ENCODE data around the gene DRG1. TPM values are rescaled to one million over a fixed set of nuclear protein-coding genes. Genes with fewer than 3 reads are reported as not detected.
A peak's percentile ranks its signal among the peaks of the same experiment; 100 is the strongest.

The DRG1 gene
- total RNA-seq, 5 donors from 2014 or later (not counting 1 experiment from before 2014, with no cell fraction given): 56.9 to 69.3 (median 62.3) TPM

DNA sequence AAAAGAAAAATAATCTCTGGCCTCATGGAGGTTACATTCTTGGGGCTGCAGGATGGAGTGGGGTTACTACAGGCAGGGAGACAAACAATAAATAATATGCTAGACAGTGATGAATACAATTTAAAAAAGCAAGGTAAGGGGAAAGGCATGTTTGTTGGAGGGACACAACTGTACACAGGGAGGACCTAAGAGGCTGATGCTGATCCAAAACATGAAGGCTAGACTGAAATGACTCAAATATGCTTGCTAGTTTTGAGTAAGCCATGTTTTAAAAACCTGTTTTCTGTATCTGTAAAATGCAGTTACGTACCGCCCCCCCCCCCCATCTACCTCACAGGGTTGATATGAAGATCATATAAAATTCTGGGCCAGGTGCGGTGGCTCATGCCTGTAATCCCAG, 46.2 kb downstream of the DRG1 start:
- H3K4me1 Mint-ChIP-seq: no peaks in the 10 kb centered on the region
- Histone ChIP-seq H3K27me3 (replicated peaks in 1 of 2; ENCODE audit: control insufficient read depth in 2 of 2, extremely low read depth in 1 of 2, insufficient read depth in 2 of 2, low read length in 1 of 2) (no peaks in the 10 kb centered on the region), H3K4me1 (ENCODE audit: control insufficient read depth in 1 of 2, extremely low read depth in 1 of 2, insufficient read depth in 2 of 2, low read length in 2 of 2) (no peaks in the 10 kb centered on the region), H3K27ac (ENCODE audit: low read length) (no peak overlapping the region), H3K36me3 (ENCODE audit: control insufficient read depth in 2 of 2, extremely low read depth in 1 of 2, insufficient read depth in 1 of 2, low read length in 1 of 2) (peaks cover 0 to 59% of the 10 kb centered on the region in 2 donors), H3K4me3 (ENCODE audit: control insufficient read depth in 1 of 2, extremely low read depth in 1 of 2, low read length in 1 of 2) (no peak overlapping the region), H3K9me3 (no peaks in the 10 kb centered on the region)
- ChIA-PET CTCF (no interaction called here), POLR2A (no interaction called here)
- H3K4me3 Mint-ChIP-seq: no peak overlapping the region
- no CpG with 5 or more reads among the region's 3 CpGs for WGBS (ENCODE audit: insufficient coverage)
- ATAC-seq (replicated peaks in 1 of 4) (no peak), DNase-seq (no peak)
- peak overlapping the region; percentile 24 to 39 for H3K27ac Mint-ChIP-seq
- no peaks in the 10 kb centered on the region for H3K27me3 Mint-ChIP-seq
- no peaks in the 10 kb centered on the region for H3K9me3 Mint-ChIP-seq
- H3K36me3 Mint-ChIP-seq: peaks cover 38% of the 10 kb centered on the region

DNA sequence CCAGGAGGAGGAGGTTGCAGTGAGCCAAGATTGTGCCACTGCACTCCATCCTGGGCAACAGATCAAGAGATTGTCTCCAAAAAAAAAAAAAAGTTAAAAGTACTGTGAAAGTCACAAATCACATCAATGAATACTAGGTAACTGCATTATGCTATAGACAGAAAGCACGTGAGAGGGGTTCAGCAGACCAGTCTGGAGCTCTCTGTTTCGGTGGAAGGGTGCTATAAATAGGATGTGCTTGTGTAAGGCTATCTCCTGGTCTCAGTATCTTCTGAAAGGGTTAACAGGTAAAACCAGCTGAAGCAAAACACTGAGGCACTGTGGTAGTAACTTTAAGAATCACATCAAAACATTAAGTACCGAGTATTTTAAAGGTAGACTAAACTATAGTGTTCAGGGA, 46.8 kb downstream of the DRG1 start:
- H3K4me3 ChIP-seq (ENCODE audit: control insufficient read depth in 1 of 2, extremely low read depth in 1 of 2, low read length in 1 of 2): no peak overlapping the region
- peaks cover 35% of the 10 kb centered on the region for H3K36me3 Mint-ChIP-seq
- no peak for ATAC-seq (replicated peaks in 1 of 4)
- H3K27me3 Mint-ChIP-seq: no peaks in the 10 kb centered on the region
- H3K4me1 Mint-ChIP-seq: no peaks in the 10 kb centered on the region
- H3K27me3 ChIP-seq (replicated peaks in 1 of 2; ENCODE audit: control insufficient read depth in 2 of 2, extremely low read depth in 1 of 2, insufficient read depth in 2 of 2, low read length in 1 of 2): no peaks in the 10 kb centered on the region
- no peaks in the 10 kb centered on the region for H3K4me1 ChIP-seq (ENCODE audit: control insufficient read depth in 1 of 2, extremely low read depth in 1 of 2, insufficient read depth in 2 of 2, low read length in 2 of 2)
- H3K9me3 ChIP-seq: no peaks in the 10 kb centered on the region
- H3K27ac ChIP-seq (ENCODE audit: low read length): no peak overlapping the region
- no CpG with 5 or more reads among the region's 3 CpGs for WGBS (ENCODE audit: insufficient coverage)
- DNase-seq: no peak
- POLR2A ChIA-PET: no interaction called here
- H3K9me3 Mint-ChIP-seq: no peaks in the 10 kb centered on the region
- H3K36me3 ChIP-seq (ENCODE audit: control insufficient read depth in 2 of 2, extremely low read depth in 1 of 2, insufficient read depth in 1 of 2, low read length in 1 of 2): peaks cover 0 to 54% of the 10 kb centered on the region in 2 donors
- no peak overlapping the region for H3K4me3 Mint-ChIP-seq
- H3K27ac Mint-ChIP-seq: no peak overlapping the region
- CTCF ChIA-PET: no interaction called here

DNA sequence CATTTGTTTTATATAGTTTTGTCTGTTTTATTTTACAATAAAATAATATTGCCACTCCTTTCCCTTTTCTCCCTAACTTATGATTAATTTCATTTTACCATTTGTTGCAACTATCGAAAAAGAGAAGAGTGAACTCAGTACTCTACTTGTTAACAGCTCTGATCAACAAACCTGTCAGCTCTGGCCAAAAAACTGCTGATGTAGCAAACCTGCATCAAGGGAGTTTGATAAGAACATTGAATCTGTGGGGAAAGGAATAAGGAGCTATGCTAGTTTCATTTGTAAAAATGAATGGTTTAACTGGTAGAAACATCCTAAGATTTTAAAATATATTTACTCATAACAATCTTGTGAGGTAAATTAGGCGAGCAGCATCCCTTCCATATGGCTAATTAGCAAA, 47.4 kb downstream of the DRG1 start:
- ATAC-seq (replicated peaks in 1 of 4) (no peak), DNase-seq (no peak)
- Histone ChIP-seq H3K9me3 (no peaks in the 10 kb centered on the region), H3K27me3 (replicated peaks in 1 of 2; ENCODE audit: control insufficient read depth in 2 of 2, extremely low read depth in 1 of 2, insufficient read depth in 2 of 2, low read length in 1 of 2) (no peaks in the 10 kb centered on the region), H3K4me3 (ENCODE audit: control insufficient read depth in 1 of 2, extremely low read depth in 1 of 2, low read length in 1 of 2) (no peak overlapping the region), H3K36me3 (ENCODE audit: control insufficient read depth in 2 of 2, extremely low read depth in 1 of 2, insufficient read depth in 1 of 2, low read length in 1 of 2) (peaks cover 0 to 48% of the 10 kb centered on the region in 2 donors), H3K27ac (ENCODE audit: low read length) (no peak overlapping the region), H3K4me1 (ENCODE audit: control insufficient read depth in 1 of 2, extremely low read depth in 1 of 2, insufficient read depth in 2 of 2, low read length in 2 of 2) (no peaks in the 10 kb centered on the region)
- Mint-ChIP-seq H3K9me3 (no peaks in the 10 kb centered on the region), H3K27me3 (no peaks in the 10 kb centered on the region), H3K4me3 (no peak overlapping the region), H3K36me3 (peaks cover 32% of the 10 kb centered on the region), H3K4me1 (no peaks in the 10 kb centered on the region), H3K27ac (no peak overlapping the region)
- ChIA-PET POLR2A (no interaction called here), CTCF (no interaction called here)
- WGBS (ENCODE audit: insufficient coverage): no CpG with 5 or more reads among the region's 2 CpGs

DNA sequence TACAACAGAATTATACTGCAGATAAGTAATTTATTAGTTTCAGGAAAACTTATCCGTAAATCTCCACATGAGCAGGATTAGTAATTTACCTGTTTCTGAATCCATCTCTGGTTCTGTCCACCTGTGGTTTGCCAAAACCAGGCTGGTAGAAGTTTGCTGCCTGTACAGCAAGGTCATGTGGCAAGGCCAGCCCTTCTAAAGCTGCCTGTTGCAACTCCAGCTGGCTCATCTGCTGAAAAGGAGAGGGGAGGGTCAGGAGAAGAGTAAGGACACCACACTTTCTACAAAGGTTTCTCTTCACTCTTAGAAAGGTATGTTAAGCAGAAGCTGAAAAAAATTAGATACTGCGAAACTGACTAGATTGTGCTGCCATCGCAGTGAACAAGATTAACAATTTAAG, 47.9 kb downstream of the DRG1 start:
- Histone ChIP-seq H3K4me1 (ENCODE audit: control insufficient read depth in 1 of 2, extremely low read depth in 1 of 2, insufficient read depth in 2 of 2, low read length in 2 of 2) (no peaks in the 10 kb centered on the region), H3K4me3 (ENCODE audit: control insufficient read depth in 1 of 2, extremely low read depth in 1 of 2, low read length in 1 of 2) (no peak overlapping the region), H3K27ac (ENCODE audit: low read length) (no peak overlapping the region), H3K27me3 (replicated peaks in 1 of 2; ENCODE audit: control insufficient read depth in 2 of 2, extremely low read depth in 1 of 2, insufficient read depth in 2 of 2, low read length in 1 of 2) (no peaks in the 10 kb centered on the region), H3K36me3 (ENCODE audit: control insufficient read depth in 2 of 2, extremely low read depth in 1 of 2, insufficient read depth in 1 of 2, low read length in 1 of 2) (peaks cover 0 to 43% of the 10 kb centered on the region in 2 donors), H3K9me3 (no peaks in the 10 kb centered on the region)
- no CpG with 5 or more reads among the region's 3 CpGs for WGBS (ENCODE audit: insufficient coverage)
- DNase-seq (no peak), ATAC-seq (replicated peaks in 1 of 4) (no peak)
- Mint-ChIP-seq H3K27ac (no peak overlapping the region), H3K4me1 (no peaks in the 10 kb centered on the region), H3K9me3 (no peaks in the 10 kb centered on the region), H3K4me3 (no peak overlapping the region), H3K27me3 (no peaks in the 10 kb centered on the region), H3K36me3 (peaks cover 26% of the 10 kb centered on the region)
- CTCF ChIA-PET: no interaction called here
- POLR2A ChIA-PET: no interaction called here

DNA sequence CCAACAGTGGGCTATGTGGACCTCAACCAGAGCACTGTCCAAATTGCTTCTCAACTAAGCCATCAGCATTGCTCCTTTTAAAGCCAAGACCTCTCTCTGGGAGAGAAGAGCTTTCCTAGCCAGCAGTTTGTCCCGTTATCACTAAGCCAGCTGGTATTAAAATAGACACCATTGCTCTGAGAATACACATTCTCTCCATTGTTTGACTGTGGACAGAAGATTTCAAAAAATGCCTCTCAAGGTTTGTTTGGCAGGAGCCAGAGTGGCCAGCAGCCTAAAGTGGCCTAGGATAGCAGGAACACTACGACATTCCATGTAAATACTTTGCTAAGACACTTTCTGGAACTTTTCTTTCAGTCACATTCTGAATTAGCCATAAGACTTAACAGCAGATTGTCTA, 49.0 kb downstream of the DRG1 start:
- 100% methylated on average over 1 of the region's 2 CpGs for WGBS (ENCODE audit: insufficient coverage)

DNA sequence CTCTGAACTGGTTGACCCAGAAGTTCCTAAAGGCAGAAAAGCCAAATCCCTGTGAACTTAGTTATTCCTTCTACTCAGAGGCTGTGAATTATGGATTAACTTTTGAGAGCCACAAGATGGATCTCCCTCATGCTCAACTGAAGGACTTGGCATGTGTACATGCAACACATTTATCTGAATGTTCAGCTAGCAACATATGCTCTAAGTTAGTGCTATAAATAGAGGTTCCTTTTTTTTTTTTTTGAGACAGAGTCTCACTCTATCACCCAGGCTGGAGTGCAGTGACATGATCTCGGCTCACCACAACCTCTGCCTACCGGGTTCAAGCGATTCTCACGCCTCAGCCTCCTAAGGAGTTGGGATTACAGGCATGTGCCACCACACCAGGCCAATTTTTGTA, 50.1 kb downstream of the DRG1 start:
- ATAC-seq (replicated peaks in 1 of 4): no peak
- no peak overlapping the region for H3K4me3 Mint-ChIP-seq
- H3K27ac Mint-ChIP-seq: peak overlapping the region in 1 of 2 donors; percentile 11
- no peaks in the 10 kb centered on the region for H3K9me3 Mint-ChIP-seq
- H3K4me3 ChIP-seq (ENCODE audit: control insufficient read depth in 1 of 2, extremely low read depth in 1 of 2, low read length in 1 of 2): no peak overlapping the region
- H3K36me3 Mint-ChIP-seq: peaks cover 18% of the 10 kb centered on the region
- H3K27ac ChIP-seq (ENCODE audit: low read length): no peak overlapping the region
- no peaks in the 10 kb centered on the region for H3K27me3 ChIP-seq (replicated peaks in 1 of 2; ENCODE audit: control insufficient read depth in 2 of 2, extremely low read depth in 1 of 2, insufficient read depth in 2 of 2, low read length in 1 of 2)
- H3K4me1 ChIP-seq (ENCODE audit: control insufficient read depth in 1 of 2, extremely low read depth in 1 of 2, insufficient read depth in 2 of 2, low read length in 2 of 2): no peaks in the 10 kb centered on the region
- CTCF ChIA-PET: no interaction called here
- no peaks in the 10 kb centered on the region for H3K27me3 Mint-ChIP-seq
- POLR2A ChIA-PET: interaction anchor here in 1 of 2 donors (1.4 kb wide), 1 partner anchor 19 kb away, joined by 4 read pairs; no protein-coding TSS in a partner anchor
- no peaks in the 10 kb centered on the region for H3K9me3 ChIP-seq
- H3K4me1 Mint-ChIP-seq: no peaks in the 10 kb centered on the region
- peaks cover 3 to 34% of the 10 kb centered on the region in 2 donors for H3K36me3 ChIP-seq (ENCODE audit: control insufficient read depth in 2 of 2, extremely low read depth in 1 of 2, insufficient read depth in 1 of 2, low read length in 1 of 2)
- no CpG with 5 or more reads among the region's 4 CpGs for WGBS (ENCODE audit: insufficient coverage)
- DNase-seq: no peak

More for the DNA sequence above, 49.0 kb downstream of the DRG1 start:
- CTCF ChIA-PET: no interaction called here
- H3K36me3 Mint-ChIP-seq: peaks cover 18% of the 10 kb centered on the region
- no peaks in the 10 kb centered on the region for H3K27me3 Mint-ChIP-seq
- peak overlapping the region in 1 of 2 donors; percentile 37 for H3K27ac Mint-ChIP-seq
- Histone ChIP-seq H3K4me1 (ENCODE audit: control insufficient read depth in 1 of 2, extremely low read depth in 1 of 2, insufficient read depth in 2 of 2, low read length in 2 of 2) (no peaks in the 10 kb centered on the region), H3K36me3 (ENCODE audit: control insufficient read depth in 2 of 2, extremely low read depth in 1 of 2, insufficient read depth in 1 of 2, low read length in 1 of 2) (peaks cover 3 to 38% of the 10 kb centered on the region in 2 donors), H3K4me3 (ENCODE audit: control insufficient read depth in 1 of 2, extremely low read depth in 1 of 2, low read length in 1 of 2) (no peak overlapping the region), H3K9me3 (no peaks in the 10 kb centered on the region), H3K27ac (ENCODE audit: low read length) (no peak overlapping the region), H3K27me3 (replicated peaks in 1 of 2; ENCODE audit: control insufficient read depth in 2 of 2, extremely low read depth in 1 of 2, insufficient read depth in 2 of 2, low read length in 1 of 2) (no peaks in the 10 kb centered on the region)
- H3K4me3 Mint-ChIP-seq: no peak overlapping the region
- DNase-seq: no peak
- no peaks in the 10 kb centered on the region for H3K9me3 Mint-ChIP-seq
- POLR2A ChIA-PET: no interaction called here
- no peak for ATAC-seq (replicated peaks in 1 of 4)
- H3K4me1 Mint-ChIP-seq: no peaks in the 10 kb centered on the region
